ENCODE measurements around the gene EFCAB11. TPM values are rescaled to one million over a fixed set of nuclear protein-coding genes. Genes with fewer than 3 reads are reported as not detected.

EFCAB11 gene
- total and polyA plus RNA-seq, 2 donors (not counting 3 experiments of a cell fraction or from before 2014, with no cell fraction given): 2.8 to 6.3 TPM

DNA sequence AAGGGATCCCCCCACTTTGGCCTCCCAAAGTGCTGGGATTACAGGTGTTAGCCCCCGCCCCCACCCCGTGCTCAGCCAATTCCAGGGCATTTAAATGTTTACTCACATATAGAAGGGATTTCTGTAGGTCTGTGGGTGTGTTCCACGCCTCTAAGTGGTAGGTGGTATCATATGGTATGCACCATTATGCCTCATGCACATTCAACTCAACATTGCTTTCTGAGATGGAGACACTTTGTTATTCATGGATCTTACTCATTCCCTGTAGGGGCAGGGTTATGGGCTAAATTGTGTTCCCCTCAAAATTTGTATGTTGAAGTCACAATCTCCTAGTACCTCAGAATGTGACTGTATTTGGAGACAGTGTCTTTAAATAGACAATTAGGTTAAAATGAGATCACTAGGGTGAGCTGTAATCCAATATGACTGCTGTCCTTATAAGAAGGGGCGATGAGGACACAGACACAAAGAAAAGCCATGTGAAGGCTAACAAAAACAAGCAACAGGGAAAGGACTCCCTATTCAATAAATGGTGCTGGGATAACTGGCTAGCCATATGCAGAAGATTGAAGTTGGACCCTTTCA lies 200.6 kb downstream of the EFCAB11 start:
- Histone ChIP-seq H3K9ac (replicated peaks; ENCODE audit: extremely low read depth, insufficient read depth, low read length) (no peak overlapping the region), H3K9me3 (replicated peaks; ENCODE audit: control insufficient read depth, insufficient read depth, low read length) (no peaks in the 10 kb centered on the region), H3K4me1 (ENCODE audit: control insufficient read depth, extremely low read depth, insufficient read depth, low read length) (no peaks in the 10 kb centered on the region), H3K4me3 (replicated peaks in 1 of 3; ENCODE audit: insufficient read depth in 1 of 3, low read depth in 1 of 3, low read length in 3 of 3) (no peak overlapping the region), H3K9me1 (replicated peaks; ENCODE audit: control insufficient read depth, extremely low read depth, insufficient read depth, low read length) (no peaks in the 10 kb centered on the region), H4K20me1 (replicated peaks; ENCODE audit: control insufficient read depth, extremely low read depth, insufficient read depth, low read length) (no peaks in the 10 kb centered on the region), H3K79me2 (ENCODE audit: control insufficient read depth, insufficient read depth, low read length) (no peaks in the 10 kb centered on the region), H3K27me3 (ENCODE audit: control insufficient read depth in 2 of 2, insufficient read depth in 2 of 2, low read length in 2 of 2) (no peaks in the 10 kb centered on the region), H3K4me2 (ENCODE audit: insufficient read depth, low read length) (no peak overlapping the region), H3K36me3 (ENCODE audit: control insufficient read depth in 2 of 2, extremely low read depth in 1 of 2, insufficient read depth in 2 of 2, low read length in 2 of 2) (no peaks in the 10 kb centered on the region), H2AFZ (ENCODE audit: low read depth, low read length) (no peak overlapping the region), H3K27ac (ENCODE audit: insufficient read depth, low read depth, low read length) (no peak overlapping the region)
- no peak for TF ChIP-seq POLR2A (IDR thresholded peaks at IDR 0.05; ENCODE audit: low read depth, low read length)
- no peak for TF ChIP-seq GATA2 (IDR thresholded peaks at IDR 0.05; ENCODE audit: insufficient read depth, insufficient read length, low read depth, low read length)
- no peak for TF ChIP-seq JUN (IDR thresholded peaks at IDR 0.05; ENCODE audit: borderline replicate concordance, insufficient read depth, insufficient read length, low read depth)
- TF ChIP-seq MYC (IDR thresholded peaks at IDR 0.05; ENCODE audit: low read depth, low read length): no peak
- no peak for TF ChIP-seq POLR2AphosphoS5 (IDR thresholded peaks at IDR 0.05; ENCODE audit: insufficient read depth, low read depth, low read length)
- TF ChIP-seq, protein P1, sequence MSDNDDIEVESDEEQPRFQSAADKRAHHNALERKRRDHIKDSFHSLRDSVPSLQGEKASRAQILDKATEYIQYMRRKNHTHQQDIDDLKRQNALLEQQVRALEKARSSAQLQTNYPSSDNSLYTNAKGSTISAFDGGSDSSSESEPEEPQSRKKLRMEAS (IDR thresholded peaks at IDR 0.05; ENCODE audit: insufficient read depth, insufficient read length): no peak
- TF ChIP-seq, protein P2, sequence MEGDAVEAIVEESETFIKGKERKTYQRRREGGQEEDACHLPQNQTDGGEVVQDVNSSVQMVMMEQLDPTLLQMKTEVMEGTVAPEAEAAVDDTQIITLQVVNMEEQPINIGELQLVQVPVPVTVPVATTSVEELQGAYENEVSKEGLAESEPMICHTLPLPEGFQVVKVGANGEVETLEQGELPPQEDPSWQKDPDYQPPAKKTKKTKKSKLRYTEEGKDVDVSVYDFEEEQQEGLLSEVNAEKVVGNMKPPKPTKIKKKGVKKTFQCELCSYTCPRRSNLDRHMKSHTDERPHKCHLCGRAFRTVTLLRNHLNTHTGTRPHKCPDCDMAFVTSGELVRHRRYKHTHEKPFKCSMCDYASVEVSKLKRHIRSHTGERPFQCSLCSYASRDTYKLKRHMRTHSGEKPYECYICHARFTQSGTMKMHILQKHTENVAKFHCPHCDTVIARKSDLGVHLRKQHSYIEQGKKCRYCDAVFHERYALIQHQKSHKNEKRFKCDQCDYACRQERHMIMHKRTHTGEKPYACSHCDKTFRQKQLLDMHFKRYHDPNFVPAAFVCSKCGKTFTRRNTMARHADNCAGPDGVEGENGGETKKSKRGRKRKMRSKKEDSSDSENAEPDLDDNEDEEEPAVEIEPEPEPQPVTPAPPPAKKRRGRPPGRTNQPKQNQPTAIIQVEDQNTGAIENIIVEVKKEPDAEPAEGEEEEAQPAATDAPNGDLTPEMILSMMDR (IDR thresholded peaks at IDR 0.05; ENCODE audit: extremely low read depth in 1 of 2, insufficient read depth in 1 of 2, low read depth in 1 of 2, low read length in 2 of 2): no peak
- no peak for TF ChIP-seq EZH2 (IDR thresholded peaks at IDR 0.05; ENCODE audit: borderline replicate concordance, low read depth, low read length, severe bottlenecking)
- no peak for TF ChIP-seq FOS (IDR thresholded peaks at IDR 0.05; ENCODE audit: borderline replicate concordance, insufficient read depth, low read length)
- dilution Hi-C loops (cut with MboI; ENCODE audit: extremely low pct_ligation_motif_present, low sequenced_read_pairs) (no loop called here), intact Hi-C loops (cut with micrococcal nuclease) (no loop called here)
- DNase-seq (ENCODE audit: low read depth, low spot score) (no peak), FAIRE-seq (no peak)
- CTCF ChIA-PET: no interaction called here
- BruUV-seq (replicated peaks): no TSS peak
- POLR2A ChIA-PET: no interaction called here

Measured in endothelial cell of umbilical vein (primary cell).